Mesendoderm (in vitro differentiated cells): ENCODE measurements around the gene POLR2F.
"Not testable (repeated sequence)": the region's sequence is repeated elsewhere in the genome, so short reads cannot be mapped to it uniquely, and the experiment has no call there.

Experiments used
- DNase-seq: peaks from one replicate; pipeline ENCODE4 v3.0.0; 2013
- H2AK5ac ChIP-seq: 2 replicates; pipeline ENCODE4 v1.6.1; 2013; ENCODE audit warnings: low read length, inconsistent platforms
- H2BK120ac ChIP-seq: 2 replicates; pipeline ENCODE4 v1.6.1; 2013; ENCODE audit warnings: low read depth, mild to moderate bottlenecking, low read length, moderate library complexity, mixed read lengths
- H2BK15ac ChIP-seq: replicated peaks from 2 replicates; pipeline ENCODE4 v1.6.1; 2013; ENCODE audit warnings: low read depth, mild to moderate bottlenecking, moderate library complexity
- H2BK5ac ChIP-seq: 2 replicates; pipeline ENCODE4 v1.6.1; 2013; ENCODE audit warnings: low read length, inconsistent platforms
- H3K18ac ChIP-seq: 2 replicates; pipeline ENCODE4 v1.6.1; 2013; ENCODE audit warnings: mild to moderate bottlenecking, low read length, mixed read lengths
- H3K23ac ChIP-seq: one replicate; pipeline ENCODE4 v1.6.1; 2013; ENCODE audit warnings: low read length
- H3K27ac ChIP-seq: 2 replicates; pipeline ENCODE4 v1.5.1; 2013; ENCODE audit warnings: low read depth, mild to moderate bottlenecking, inconsistent platforms, low read length, moderate library complexity
- H3K27me3 ChIP-seq: 2 replicates; pipeline ENCODE4 v1.6.1; 2013; ENCODE audit warnings: low read length, control low read depth, mild to moderate bottlenecking, inconsistent platforms; ENCODE audit not compliant: insufficient read depth, poor library complexity
- H3K36me3 ChIP-seq: 2 replicates; pipeline ENCODE4 v1.6.1; 2013; ENCODE audit warnings: low read length, inconsistent platforms; ENCODE audit not compliant: control insufficient read depth, insufficient read depth
- H3K4ac ChIP-seq: one replicate; pipeline ENCODE4 v1.6.1; 2013; ENCODE audit warnings: low read depth, mild to moderate bottlenecking, low read length, moderate library complexity
- H3K4me1 ChIP-seq: 2 replicates; pipeline ENCODE4 v1.6.1; 2013; ENCODE audit warnings: low read depth, low read length, inconsistent platforms; ENCODE audit not compliant: control insufficient read depth
- H3K4me2 ChIP-seq: 2 replicates; pipeline ENCODE4 v1.6.1; 2013; ENCODE audit warnings: low read length
- H3K4me3 ChIP-seq: 2 replicates; pipeline ENCODE4 v1.5.1; 2013; ENCODE audit warnings: mild to moderate bottlenecking, low read length
- H3K56ac ChIP-seq: one replicate; pipeline ENCODE4 v1.6.1; 2013; ENCODE audit warnings: low read length
- H3K79me1 ChIP-seq: 2 replicates; pipeline ENCODE4 v1.6.1; 2013; ENCODE audit warnings: low read length, inconsistent platforms
- H3K79me2 ChIP-seq: 2 replicates; pipeline ENCODE4 v1.6.1; 2013; ENCODE audit warnings: mild to moderate bottlenecking, low read length; ENCODE audit not compliant: control insufficient read depth, insufficient read depth
- H3K9ac ChIP-seq: 2 replicates; pipeline ENCODE4 v1.6.1; 2013; ENCODE audit warnings: low read length, inconsistent platforms
- H4K5ac ChIP-seq: one replicate; pipeline ENCODE4 v1.6.1; 2013; ENCODE audit warnings: low read length
- H4K8ac ChIP-seq: one replicate; pipeline ENCODE4 v1.6.1; 2013; ENCODE audit warnings: low read depth, mild to moderate bottlenecking, control low read depth, low read length, moderate library complexity
- WGBS: extraction: QIAGEN DNeasy Blood & Tissue Kit; methylation state at CpG from one replicate; pipeline ENCODE4 v1.1.7; 2013; ENCODE audit warnings: low lambda C conversion rate, missing lambda C conversion rate; ENCODE audit not compliant: insufficient coverage; ENCODE audit errors: extremely low coverage; 5-methylcytosine and 5-hydroxymethylcytosine counted together

Gene POLR2F

GRCh38 chr22:37952629-37953028, 870 bp upstream of the POLR2F start:
- not testable (repeated sequence) for H3K27me3 ChIP-seq, H3K27ac ChIP-seq, H3K4me1 ChIP-seq, H2BK5ac ChIP-seq, H3K79me1 ChIP-seq, H4K8ac ChIP-seq, H3K18ac ChIP-seq, DNase-seq, H4K5ac ChIP-seq, H3K36me3 ChIP-seq, H2BK15ac ChIP-seq, H2BK120ac ChIP-seq, H3K4me3 ChIP-seq, H3K4ac ChIP-seq, H3K23ac ChIP-seq, H2AK5ac ChIP-seq
- peak overlapping the region; percentile 83 for H3K56ac ChIP-seq
- peaks cover 13% of the 10 kb centered on the region for H3K79me2 ChIP-seq
- no CpG with 5 or more reads among the region's 20 CpGs for WGBS
- peak overlapping the region; percentile 97 for H3K4me2 ChIP-seq
- peak overlapping the region; percentile 8 for H3K9ac ChIP-seq

GRCh38 chr22:37953062-37953436, 450 bp upstream of the POLR2F start:
- Histone ChIP-seq H3K23ac (no peak overlapping the region), H2BK5ac (no peak overlapping the region), H4K8ac (no peak overlapping the region), H3K4ac (no peak overlapping the region), H3K4me1 (peaks cover 3% of the 10 kb centered on the region), H3K79me2 (peaks cover 13% of the 10 kb centered on the region), H2AK5ac (no peak overlapping the region), H3K4me2 (peak overlapping the region; percentile 97), H3K4me3 (peak overlapping the region; percentile 46), H3K79me1 (peaks cover 9% of the 10 kb centered on the region), H3K56ac (peak overlapping the region; percentile 83), H3K18ac (no peak overlapping the region), H2BK120ac (no peak overlapping the region), H3K9ac (peak overlapping the region; percentile 72), H3K36me3 (peaks cover 9% of the 10 kb centered on the region), H3K27me3 (no peaks in the 10 kb centered on the region), H2BK15ac (no peak overlapping the region), H4K5ac (no peak overlapping the region), H3K27ac (no peak overlapping the region)
- no CpG with 5 or more reads among the region's 13 CpGs for WGBS
- DNase-seq, result no peak

GRCh38 chr22:37954686-37955085, 1.2 kb downstream of the POLR2F start:
- Histone ChIP-seq H3K18ac (no peak overlapping the region), H3K27ac (no peak overlapping the region), H2AK5ac (no peak overlapping the region), H2BK120ac (no peak overlapping the region), H3K27me3 (no peaks in the 10 kb centered on the region), H3K23ac (no peak overlapping the region), H3K4ac (no peak overlapping the region), H3K4me1 (peaks cover 3% of the 10 kb centered on the region), H4K5ac (no peak overlapping the region), H3K9ac (no peak overlapping the region), H4K8ac (no peak overlapping the region), H3K79me2 (peaks cover 13% of the 10 kb centered on the region), H3K56ac (peak overlapping the region; percentile 15), H2BK5ac (no peak overlapping the region), H3K36me3 (peaks cover 11% of the 10 kb centered on the region), H3K4me3 (no peak overlapping the region), H3K4me2 (peak overlapping the region; percentile 21), H2BK15ac (no peak overlapping the region), H3K79me1 (peaks cover 9% of the 10 kb centered on the region)
- no peak for DNase-seq
- WGBS, result no CpG with 5 or more reads among the region's 4 CpGs

GRCh38 chr22:37955825-37956397, 2.4 kb downstream of the POLR2F start:
- not testable (repeated sequence) for H3K27ac ChIP-seq, H3K4me1 ChIP-seq, H3K9ac ChIP-seq, H4K8ac ChIP-seq, H3K56ac ChIP-seq, H2BK5ac ChIP-seq, H4K5ac ChIP-seq, H3K79me1 ChIP-seq, H3K4ac ChIP-seq, DNase-seq, H2BK15ac ChIP-seq, H3K18ac ChIP-seq, H2BK120ac ChIP-seq, H3K23ac ChIP-seq, H2AK5ac ChIP-seq, H3K4me2 ChIP-seq, H3K27me3 ChIP-seq, H3K4me3 ChIP-seq
- no CpG with 5 or more reads among the region's 15 CpGs for WGBS
- peaks cover 11% of the 10 kb centered on the region for H3K36me3 ChIP-seq
- H3K79me2 ChIP-seq, result peaks cover 13% of the 10 kb centered on the region

- Histone ChIP-seq H3K79me1 (peaks cover 9% of the 10 kb centered on the region), H2BK5ac (no peak overlapping the region), H3K27ac (no peak overlapping the region), H3K56ac (no peak overlapping the region), H3K4me1 (peaks cover 3% of the 10 kb centered on the region), H2AK5ac (no peak overlapping the region), H2BK15ac (no peak overlapping the region), H3K18ac (no peak overlapping the region), H3K4ac (no peak overlapping the region), H3K79me2 (peaks cover 13% of the 10 kb centered on the region), H3K9ac (no peak overlapping the region), H3K27me3 (no peaks in the 10 kb centered on the region), H4K8ac (no peak overlapping the region), H3K4me2 (no peak overlapping the region), H3K36me3 (peaks cover 15% of the 10 kb centered on the region), H4K5ac (no peak overlapping the region), H3K4me3 (no peak overlapping the region), H3K23ac (no peak overlapping the region), H2BK120ac (no peak overlapping the region)
- WGBS, result no CpG with 5 or more reads among the region's 4 CpGs
- DNase-seq, result no peak
These were observed 3.7 kb downstream of the POLR2F start for GRCh38 chr22:37957232-37957631.

- no peak overlapping the region for H2BK5ac ChIP-seq
- H2BK120ac ChIP-seq, result no peak overlapping the region
- H3K4me1 ChIP-seq, result peaks cover 3% of the 10 kb centered on the region
- no peak overlapping the region for H4K5ac ChIP-seq
- H3K27ac ChIP-seq, result no peak overlapping the region
- H3K4me3 ChIP-seq, result no peak overlapping the region
- H3K36me3 ChIP-seq, result peaks cover 15% of the 10 kb centered on the region
- no peak overlapping the region for H3K56ac ChIP-seq
- no peak overlapping the region for H3K4ac ChIP-seq
- H3K9ac ChIP-seq, result no peak overlapping the region
- H2AK5ac ChIP-seq, result no peak overlapping the region
- H3K4me2 ChIP-seq, result no peak overlapping the region
- H3K23ac ChIP-seq, result no peak overlapping the region
- no peak overlapping the region for H4K8ac ChIP-seq
- no peak for DNase-seq
- no peak overlapping the region for H3K18ac ChIP-seq
- H3K27me3 ChIP-seq, result no peaks in the 10 kb centered on the region
- peaks cover 7% of the 10 kb centered on the region for H3K79me2 ChIP-seq
- no CpG with 5 or more reads among the region's 18 CpGs for WGBS
- no peak overlapping the region for H2BK15ac ChIP-seq
- H3K79me1 ChIP-seq, result peaks cover 6% of the 10 kb centered on the region
These were observed 5.8 kb downstream of the POLR2F start for GRCh38 chr22:37959231-37959825.
